Measurements from ENCODE around the gene ALKBH5. TPM values are rescaled to one million over a fixed set of nuclear protein-coding genes. Genes with fewer than 3 reads are reported as not detected.
A peak's percentile ranks its signal among the peaks of the same experiment; 100 is the strongest.

ALKBH5 gene
- total RNA-seq, 1 experiment from 2014 or later: 94.5 TPM

DNA sequence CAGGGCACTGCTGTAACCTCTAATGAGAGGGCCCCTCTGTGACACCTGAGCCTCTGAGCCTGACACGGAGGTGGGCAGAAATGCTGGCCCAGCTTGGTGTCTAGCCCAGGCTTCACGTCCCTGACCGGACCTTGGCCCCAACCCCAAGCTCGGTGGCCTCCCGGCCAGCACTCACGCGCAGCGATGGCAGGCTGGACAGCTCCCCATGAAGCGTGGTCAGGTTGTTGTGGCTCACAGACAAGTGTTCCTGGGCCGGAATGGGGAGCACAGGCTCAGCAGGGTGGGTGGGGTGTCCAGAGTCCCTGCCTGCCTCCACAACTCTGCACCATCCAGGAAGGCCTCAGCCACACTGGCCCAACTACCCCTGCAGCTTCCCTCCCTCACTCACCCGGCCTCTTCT lies 72.7 kb downstream of the ALKBH5 start:
- TF ChIP-seq, protein P1, sequence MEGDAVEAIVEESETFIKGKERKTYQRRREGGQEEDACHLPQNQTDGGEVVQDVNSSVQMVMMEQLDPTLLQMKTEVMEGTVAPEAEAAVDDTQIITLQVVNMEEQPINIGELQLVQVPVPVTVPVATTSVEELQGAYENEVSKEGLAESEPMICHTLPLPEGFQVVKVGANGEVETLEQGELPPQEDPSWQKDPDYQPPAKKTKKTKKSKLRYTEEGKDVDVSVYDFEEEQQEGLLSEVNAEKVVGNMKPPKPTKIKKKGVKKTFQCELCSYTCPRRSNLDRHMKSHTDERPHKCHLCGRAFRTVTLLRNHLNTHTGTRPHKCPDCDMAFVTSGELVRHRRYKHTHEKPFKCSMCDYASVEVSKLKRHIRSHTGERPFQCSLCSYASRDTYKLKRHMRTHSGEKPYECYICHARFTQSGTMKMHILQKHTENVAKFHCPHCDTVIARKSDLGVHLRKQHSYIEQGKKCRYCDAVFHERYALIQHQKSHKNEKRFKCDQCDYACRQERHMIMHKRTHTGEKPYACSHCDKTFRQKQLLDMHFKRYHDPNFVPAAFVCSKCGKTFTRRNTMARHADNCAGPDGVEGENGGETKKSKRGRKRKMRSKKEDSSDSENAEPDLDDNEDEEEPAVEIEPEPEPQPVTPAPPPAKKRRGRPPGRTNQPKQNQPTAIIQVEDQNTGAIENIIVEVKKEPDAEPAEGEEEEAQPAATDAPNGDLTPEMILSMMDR (IDR thresholded peaks at IDR 0.05): no peak
- TF ChIP-seq SIN3A (IDR thresholded peaks at IDR 0.05; ENCODE audit: borderline replicate concordance, insufficient read depth, low read depth, low read length): no peak
- TF ChIP-seq TCF7L2 (IDR thresholded peaks at IDR 0.05; ENCODE audit: low read depth, low read length): no peak
- TF ChIP-seq, protein P2, sequence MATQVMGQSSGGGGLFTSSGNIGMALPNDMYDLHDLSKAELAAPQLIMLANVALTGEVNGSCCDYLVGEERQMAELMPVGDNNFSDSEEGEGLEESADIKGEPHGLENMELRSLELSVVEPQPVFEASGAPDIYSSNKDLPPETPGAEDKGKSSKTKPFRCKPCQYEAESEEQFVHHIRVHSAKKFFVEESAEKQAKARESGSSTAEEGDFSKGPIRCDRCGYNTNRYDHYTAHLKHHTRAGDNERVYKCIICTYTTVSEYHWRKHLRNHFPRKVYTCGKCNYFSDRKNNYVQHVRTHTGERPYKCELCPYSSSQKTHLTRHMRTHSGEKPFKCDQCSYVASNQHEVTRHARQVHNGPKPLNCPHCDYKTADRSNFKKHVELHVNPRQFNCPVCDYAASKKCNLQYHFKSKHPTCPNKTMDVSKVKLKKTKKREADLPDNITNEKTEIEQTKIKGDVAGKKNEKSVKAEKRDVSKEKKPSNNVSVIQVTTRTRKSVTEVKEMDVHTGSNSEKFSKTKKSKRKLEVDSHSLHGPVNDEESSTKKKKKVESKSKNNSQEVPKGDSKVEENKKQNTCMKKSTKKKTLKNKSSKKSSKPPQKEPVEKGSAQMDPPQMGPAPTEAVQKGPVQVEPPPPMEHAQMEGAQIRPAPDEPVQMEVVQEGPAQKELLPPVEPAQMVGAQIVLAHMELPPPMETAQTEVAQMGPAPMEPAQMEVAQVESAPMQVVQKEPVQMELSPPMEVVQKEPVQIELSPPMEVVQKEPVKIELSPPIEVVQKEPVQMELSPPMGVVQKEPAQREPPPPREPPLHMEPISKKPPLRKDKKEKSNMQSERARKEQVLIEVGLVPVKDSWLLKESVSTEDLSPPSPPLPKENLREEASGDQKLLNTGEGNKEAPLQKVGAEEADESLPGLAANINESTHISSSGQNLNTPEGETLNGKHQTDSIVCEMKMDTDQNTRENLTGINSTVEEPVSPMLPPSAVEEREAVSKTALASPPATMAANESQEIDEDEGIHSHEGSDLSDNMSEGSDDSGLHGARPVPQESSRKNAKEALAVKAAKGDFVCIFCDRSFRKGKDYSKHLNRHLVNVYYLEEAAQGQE (IDR thresholded peaks at IDR 0.05; ENCODE audit: insufficient read depth in 1 of 2, low read depth in 2 of 2, low read length in 1 of 2): no peak
- no peak for TF ChIP-seq POLR2AphosphoS5 (IDR thresholded peaks at IDR 0.05; ENCODE audit: low read depth, low read length)
- Histone ChIP-seq H3K9me3 (ENCODE audit: control insufficient read depth, insufficient read depth, low read depth, low read length) (no peaks in the 10 kb centered on the region), H3K36me3 (ENCODE audit: control insufficient read depth, insufficient read depth, low read length) (peaks cover 3% of the 10 kb centered on the region; the same call in 1 of the 2 replicates), H3K27me3 (ENCODE audit: control insufficient read depth, insufficient read depth, low read length) (no peaks in the 10 kb centered on the region), H3K4me3 (ENCODE audit: low read depth in 2 of 2, low read length in 2 of 2) (no peak overlapping the region), H3K27ac (ENCODE audit: low read length) (no peak overlapping the region), H3K4me1 (ENCODE audit: control insufficient read depth, insufficient read depth, low read length) (peaks cover 9% of the 10 kb centered on the region)
- POLR2A ChIA-PET: interaction anchor here (0.7 to 0.8 kb wide), 2 partner anchors 9 to 28 kb away, joined by 3 to 4 read pairs; no protein-coding TSS in a partner anchor
- CTCF ChIA-PET: no interaction called here
- in situ Hi-C loops (cut with HindIII; ENCODE audit: low pct_unique_long_range_greater_than_20kb, low sequenced_read_pairs) (no loop called here), intact Hi-C loops (cut with micrococcal nuclease; ENCODE audit: unreplicated experiment) (no loop called here)
- DNase-seq (ENCODE audit: low read depth, low spot score): no peak
- ATAC-seq: no peak
- BruUV-seq (replicated peaks): no TSS peak

DNA sequence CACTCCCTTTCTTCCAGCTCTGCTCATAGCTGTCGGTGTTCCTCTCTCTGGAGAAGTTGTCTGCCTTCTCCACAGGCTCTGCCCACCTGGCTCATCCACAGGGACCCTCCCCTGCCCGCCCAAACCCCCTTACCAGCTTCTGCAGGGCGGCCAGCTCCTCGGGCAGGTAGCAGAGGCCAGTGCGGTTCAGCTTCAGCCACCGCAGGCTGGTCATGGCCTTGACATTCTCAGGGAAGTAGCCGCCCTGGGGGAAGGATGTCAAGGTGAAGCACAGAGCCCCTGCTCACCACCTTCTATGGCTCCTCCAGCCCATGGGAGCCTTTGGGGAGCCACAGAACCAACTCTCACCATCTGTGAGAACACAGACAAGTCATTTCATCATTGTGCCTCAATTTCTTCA lies 73.1 kb downstream of the ALKBH5 start:
- Histone ChIP-seq H3K4me1 (ENCODE audit: control insufficient read depth, insufficient read depth, low read length) (peaks cover 11% of the 10 kb centered on the region), H3K27me3 (ENCODE audit: control insufficient read depth, insufficient read depth, low read length) (no peaks in the 10 kb centered on the region), H3K27ac (ENCODE audit: low read length) (no peak overlapping the region; the same call in 1 of the 2 replicates), H3K4me3 (ENCODE audit: low read depth in 2 of 2, low read length in 2 of 2) (peak overlapping the region in 1 of 2 experiments; percentile 88; a peak in 1 of 4 replicates), H3K36me3 (ENCODE audit: control insufficient read depth, insufficient read depth, low read length) (peaks cover 3% of the 10 kb centered on the region; the same call in 1 of the 2 replicates), H3K9me3 (ENCODE audit: control insufficient read depth, insufficient read depth, low read depth, low read length) (no peaks in the 10 kb centered on the region)
- in situ Hi-C loops (cut with HindIII; ENCODE audit: low pct_unique_long_range_greater_than_20kb, low sequenced_read_pairs) (no loop called here), intact Hi-C loops (cut with micrococcal nuclease; ENCODE audit: unreplicated experiment) (no loop called here)
- CTCF ChIA-PET: no interaction called here
- POLR2A ChIA-PET: interaction anchor here (0.8 kb wide), 1 partner anchor 9 kb away, joined by 3 read pairs; no protein-coding TSS in a partner anchor
- ATAC-seq: no peak
- TF ChIP-seq TCF7L2 (IDR thresholded peaks at IDR 0.05; ENCODE audit: low read depth, low read length) (no peak), POLR2AphosphoS5 (IDR thresholded peaks at IDR 0.05; ENCODE audit: low read depth, low read length) (no peak), SIN3A (IDR thresholded peaks at IDR 0.05; ENCODE audit: borderline replicate concordance, insufficient read depth, low read depth, low read length) (no peak)
- TF ChIP-seq, protein P1 (IDR thresholded peaks at IDR 0.05): no peak
- TF ChIP-seq, protein P2 (IDR thresholded peaks at IDR 0.05; ENCODE audit: insufficient read depth in 1 of 2, low read depth in 2 of 2, low read length in 1 of 2): no peak
- DNase-seq (ENCODE audit: low read depth, low spot score): no peak
- BruUV-seq (replicated peaks): no TSS peak
